Caco-2 (cell line): ENCODE results near the gene CDKN2D. TPM values are rescaled to one million over a fixed set of nuclear protein-coding genes. Genes with fewer than 3 reads are reported as not detected.
A peak's percentile ranks its signal among the peaks of the same experiment; 100 is the strongest.

Experiments
- BruUV-seq: library from RNA; stranded (reverse); fragments of 400-500 nt; replicated peaks from 2 replicates; lab custom pipeline; 2021; lab: Mats Ljungman, UMichigan
- CTCF ChIA-PET: fragments of 300-600 bp; sonication (Branson Sonifier 250); formaldehyde crosslinking; loops from one replicate; lab custom pipeline; 2022; ENCODE audit warnings: antibody characterized with exemption; lab: Charles Lee
- POLR2A ChIA-PET: fragments of 300-600 bp; sonication (Branson Sonifier 250); formaldehyde crosslinking; loops from one replicate; lab custom pipeline; 2022; ENCODE audit warnings: antibody characterized with exemption; lab: Charles Lee
- DNase-seq, 2 experiments: peaks; one replicate each; pipeline versions ENCODE4 v3.0.0 to v3.0.0-alpha.2; 2020 to 2022
- H3K27me3 ChIP-seq: replicated peaks from 2 replicates; pipeline ENCODE4 v1.6.0; 2011; ENCODE audit warnings: low read length; ENCODE audit not compliant: control insufficient read depth, insufficient read depth
- H3K36me3 ChIP-seq: 2 replicates; pipeline ENCODE4 v1.5.1; 2011; ENCODE audit warnings: low read length; ENCODE audit not compliant: control insufficient read depth, insufficient read depth
- H3K4me1 ChIP-seq: fragments of 250-450 bp; sonication (Bioruptor Pico); 2 replicates; pipeline ENCODE4 v1.5.1; 2020; ENCODE audit warnings: mild to moderate bottlenecking
- H3K4me3 ChIP-seq: 2 replicates; pipeline ENCODE4 v1.5.1; 2011; ENCODE audit warnings: low read depth, mild to moderate bottlenecking, control low read depth, low read length
- H3K9me3 ChIP-seq: fragments of 250-450 bp; sonication (Bioruptor Pico); 2 replicates; pipeline ENCODE4 v1.5.1; 2020; ENCODE audit warnings: mild to moderate bottlenecking, moderate library complexity
- H3K27ac Mint-ChIP-seq: one replicate; pipeline ENCODE4 v1.8.0; 2022; ENCODE audit warnings: mixed read lengths; ENCODE audit not compliant: unreplicated experiment
- H3K27me3 Mint-ChIP-seq: one replicate; pipeline ENCODE4 v1.8.0; 2022; ENCODE audit warnings: mixed read lengths; ENCODE audit not compliant: insufficient read depth, unreplicated experiment
- H3K36me3 Mint-ChIP-seq: one replicate; pipeline ENCODE4 v1.8.0; 2022; ENCODE audit warnings: mild to moderate bottlenecking, mixed read lengths; ENCODE audit not compliant: insufficient read depth, unreplicated experiment
- H3K4me1 Mint-ChIP-seq: one replicate; pipeline ENCODE4 v1.8.0; 2022; ENCODE audit warnings: low read depth, mixed read lengths; ENCODE audit not compliant: unreplicated experiment
- H3K4me3 Mint-ChIP-seq: one replicate; pipeline ENCODE4 v1.8.0; 2022; ENCODE audit warnings: mild to moderate bottlenecking, moderate library complexity, mixed read lengths; ENCODE audit not compliant: unreplicated experiment
- H3K9me3 Mint-ChIP-seq: one replicate; pipeline ENCODE4 v1.8.0; 2022; ENCODE audit warnings: mixed read lengths; ENCODE audit not compliant: unreplicated experiment
- CTCF ChIP-seq, 2 experiments: fragments of 200-600 bp in 1 of 2; IDR thresholded peaks; 1 replicate in 1 of 2; 2 replicates in 1 of 2; pipeline versions ENCODE4 v1.5.1 to v1.8.0; 2011 to 2022; ENCODE audit warnings: antibody characterized with exemption in 1 of 2, control low read depth in 1 of 2, inconsistent platforms in 1 of 2, low read depth in 1 of 2, low read length in 1 of 2, mild to moderate bottlenecking in 1 of 2, moderate library complexity in 1 of 2; ENCODE audit not compliant: insufficient read depth in 1 of 2, severe bottlenecking in 1 of 2, unreplicated experiment in 1 of 2
- intact Hi-C: fragments of 100-400 bp; cut with micrococcal nuclease; formaldehyde crosslinking; loops from one replicate; pipeline ENCODE4 v1.10.0; 2022; ENCODE audit not compliant: unreplicated experiment
- total RNA-seq: library from RNA; stranded (reverse); gene quantifications from 2 replicates; pipeline ENCODE4 v1.2.3, GENCODE V29; 2022

Gene CDKN2D
- total RNA-seq, 1 experiment from 2014 or later: 5.0 TPM

- no peaks in the 10 kb centered on the region for H3K27me3 Mint-ChIP-seq
- Histone ChIP-seq H3K27me3 (no peaks in the 10 kb centered on the region), H3K9me3 (no peaks in the 10 kb centered on the region), H3K4me3 (peak within 1 kb of the TSS; percentile 66), H3K4me1 (no peaks in the 10 kb centered on the region), H3K36me3 (no peaks in the 10 kb centered on the region)
- peak; percentile 74 to 76 for DNase-seq
- no peaks in the 10 kb centered on the region for H3K9me3 Mint-ChIP-seq
- H3K36me3 Mint-ChIP-seq: peaks cover 15% of the 10 kb centered on the region
- no TSS peak for BruUV-seq
- H3K27ac Mint-ChIP-seq: peak within 1 kb of the TSS; percentile 65
- POLR2A ChIA-PET: no interaction called here
- H3K4me3 Mint-ChIP-seq: peak within 1 kb of the TSS; percentile 80
- H3K4me1 Mint-ChIP-seq: peaks cover 9% of the 10 kb centered on the region
- TF ChIP-seq CTCF (IDR thresholded peaks at IDR 0.05; ENCODE audit: insufficient read depth in 1 of 2, low read depth in 1 of 2, low read length in 1 of 2, severe bottlenecking in 1 of 2, unreplicated experiment in 1 of 2): no peak
- CTCF ChIA-PET: no interaction called here
- intact Hi-C loops: no loop called here
Observed at GRCh38 chr19:10587022-10587838, 18.5 kb upstream of the CDKN2D start, which contains the start of gene AP1M2. Gene AP1M2 (minus strand): TSS chr19:10587312. CDS start chr19:10587231, 81 bp downstream.

GRCh38 chr19:10586396-10586795 lies 17.6 kb upstream of the CDKN2D start:
- peak overlapping the region; percentile 66 for H3K4me3 ChIP-seq
- H3K27me3 ChIP-seq: no peaks in the 10 kb centered on the region
- Mint-ChIP-seq H3K27ac (peak overlapping the region; percentile 65), H3K36me3 (peaks cover 23% of the 10 kb centered on the region), H3K27me3 (no peaks in the 10 kb centered on the region), H3K4me1 (peaks cover 9% of the 10 kb centered on the region), H3K9me3 (no peaks in the 10 kb centered on the region), H3K4me3 (peak overlapping the region; percentile 80)
- intact Hi-C loops: no loop called here
- CTCF ChIA-PET: no interaction called here
- H3K9me3 ChIP-seq: no peaks in the 10 kb centered on the region
- BruUV-seq: no TSS peak
- no peak for TF ChIP-seq CTCF (IDR thresholded peaks at IDR 0.05; ENCODE audit: insufficient read depth in 1 of 2, low read depth in 1 of 2, low read length in 1 of 2, severe bottlenecking in 1 of 2, unreplicated experiment in 1 of 2)
- POLR2A ChIA-PET: interaction anchor here (0.6 kb wide), 1 partner anchor 9 kb away, joined by 3 read pairs; no protein-coding TSS in a partner anchor
- H3K36me3 ChIP-seq: no peaks in the 10 kb centered on the region
- H3K4me1 ChIP-seq: no peaks in the 10 kb centered on the region
- no peak for DNase-seq

GRCh38 chr19:10583036-10583776 lies 14.4 kb upstream of the CDKN2D start:
- no peak for TF ChIP-seq CTCF (IDR thresholded peaks at IDR 0.05; ENCODE audit: insufficient read depth in 1 of 2, low read depth in 1 of 2, low read length in 1 of 2, severe bottlenecking in 1 of 2, unreplicated experiment in 1 of 2)
- H3K9me3 Mint-ChIP-seq: no peaks in the 10 kb centered on the region
- intact Hi-C loops: loop anchor here (5.0 kb wide), 1 partner anchor 44 kb away; the partner anchor contains the start of gene SLC44A2
- no peak overlapping the region for H3K4me3 ChIP-seq
- H3K27me3 Mint-ChIP-seq: no peaks in the 10 kb centered on the region
- DNase-seq: no peak
- H3K9me3 ChIP-seq: no peaks in the 10 kb centered on the region
- no peak overlapping the region for H3K27ac Mint-ChIP-seq
- ChIA-PET POLR2A (no interaction called here), CTCF (interaction anchor here (4.5 kb wide), 1 partner anchor 62 kb away, joined by 86 read pairs; no protein-coding TSS in a partner anchor)
- peaks cover 15% of the 10 kb centered on the region for H3K4me1 Mint-ChIP-seq
- H3K36me3 ChIP-seq: no peaks in the 10 kb centered on the region
- peaks cover 50% of the 10 kb centered on the region for H3K36me3 Mint-ChIP-seq
- H3K4me1 ChIP-seq: no peaks in the 10 kb centered on the region
- no TSS peak for BruUV-seq
- no peak overlapping the region for H3K4me3 Mint-ChIP-seq
- H3K27me3 ChIP-seq: no peaks in the 10 kb centered on the region
